VCaP (cell line): ENCODE measurements around the gene CTNND2.

Source experiments
- H3K27ac ChIP-seq: fragments of 450-650 bp; 2 replicates; pipeline ENCODE4 v1.5.1; 2017
- TF ChIP-seq, protein P1 (sequence below): fragments of 450-650 bp; conservative IDR thresholded peaks from 2 replicates; pipeline ENCODE4 v1.5.1; 2017; ENCODE audit warnings: mild to moderate bottlenecking, moderate library complexity

CTNND2 gene

DNA sequence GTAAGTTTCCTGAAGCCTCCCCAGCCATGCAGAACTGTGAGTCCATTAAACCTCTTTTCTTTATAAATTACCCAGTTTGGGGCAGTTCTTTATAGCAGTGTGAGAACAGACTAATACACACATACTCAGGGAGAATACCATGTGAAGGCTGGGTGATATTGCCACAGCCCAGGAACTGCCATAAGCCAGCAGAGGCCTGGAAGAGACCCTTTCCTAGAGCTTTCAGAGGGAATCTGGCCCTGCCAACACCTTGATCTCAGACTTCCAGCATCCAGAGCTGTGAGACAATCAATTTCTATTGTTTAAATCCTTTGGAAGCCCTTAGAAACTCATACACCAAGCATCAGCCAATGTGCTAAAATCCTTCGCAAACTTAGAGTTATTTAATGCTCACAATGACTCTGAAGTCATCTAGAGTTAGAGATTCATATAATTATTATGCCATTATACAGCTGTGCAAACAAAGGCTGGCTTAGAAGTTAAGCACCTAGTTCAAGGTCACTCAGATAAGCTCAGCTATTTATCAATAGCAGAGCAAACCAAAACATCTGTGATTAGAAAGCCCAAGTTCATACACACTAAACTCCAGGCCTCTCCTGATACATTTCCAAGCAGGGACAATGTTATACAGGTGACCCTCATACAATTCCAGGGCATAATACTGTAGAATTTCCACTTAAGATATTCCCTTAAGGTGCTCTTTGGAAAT is 611.4 kb downstream of the CTNND2 start:
- H3K27ac ChIP-seq: peak overlapping the region; percentile 90
- TF ChIP-seq, protein P1, sequence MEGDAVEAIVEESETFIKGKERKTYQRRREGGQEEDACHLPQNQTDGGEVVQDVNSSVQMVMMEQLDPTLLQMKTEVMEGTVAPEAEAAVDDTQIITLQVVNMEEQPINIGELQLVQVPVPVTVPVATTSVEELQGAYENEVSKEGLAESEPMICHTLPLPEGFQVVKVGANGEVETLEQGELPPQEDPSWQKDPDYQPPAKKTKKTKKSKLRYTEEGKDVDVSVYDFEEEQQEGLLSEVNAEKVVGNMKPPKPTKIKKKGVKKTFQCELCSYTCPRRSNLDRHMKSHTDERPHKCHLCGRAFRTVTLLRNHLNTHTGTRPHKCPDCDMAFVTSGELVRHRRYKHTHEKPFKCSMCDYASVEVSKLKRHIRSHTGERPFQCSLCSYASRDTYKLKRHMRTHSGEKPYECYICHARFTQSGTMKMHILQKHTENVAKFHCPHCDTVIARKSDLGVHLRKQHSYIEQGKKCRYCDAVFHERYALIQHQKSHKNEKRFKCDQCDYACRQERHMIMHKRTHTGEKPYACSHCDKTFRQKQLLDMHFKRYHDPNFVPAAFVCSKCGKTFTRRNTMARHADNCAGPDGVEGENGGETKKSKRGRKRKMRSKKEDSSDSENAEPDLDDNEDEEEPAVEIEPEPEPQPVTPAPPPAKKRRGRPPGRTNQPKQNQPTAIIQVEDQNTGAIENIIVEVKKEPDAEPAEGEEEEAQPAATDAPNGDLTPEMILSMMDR: no peak

DNA sequence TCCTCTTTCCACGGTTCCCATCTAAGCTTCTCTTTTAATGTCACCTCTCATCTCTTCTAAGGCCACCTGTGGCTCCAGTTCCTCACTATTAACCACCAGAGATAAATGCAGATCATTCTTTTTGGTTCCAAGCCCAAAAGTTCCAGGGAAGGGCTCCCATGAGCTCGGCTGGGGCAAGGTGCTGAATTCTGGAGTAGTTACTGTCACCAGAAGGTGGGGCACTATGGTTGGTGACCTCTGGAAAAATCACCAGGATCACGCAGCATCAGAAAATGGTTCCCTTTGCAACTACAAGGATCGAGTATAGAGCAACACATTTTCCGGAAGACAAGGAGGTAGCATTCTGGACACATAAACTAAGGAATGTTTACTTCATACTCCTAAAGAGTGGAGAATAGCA is 614.5 kb downstream of the CTNND2 start:
- TF ChIP-seq, protein P1: no peak
- no peak overlapping the region for H3K27ac ChIP-seq

DNA sequence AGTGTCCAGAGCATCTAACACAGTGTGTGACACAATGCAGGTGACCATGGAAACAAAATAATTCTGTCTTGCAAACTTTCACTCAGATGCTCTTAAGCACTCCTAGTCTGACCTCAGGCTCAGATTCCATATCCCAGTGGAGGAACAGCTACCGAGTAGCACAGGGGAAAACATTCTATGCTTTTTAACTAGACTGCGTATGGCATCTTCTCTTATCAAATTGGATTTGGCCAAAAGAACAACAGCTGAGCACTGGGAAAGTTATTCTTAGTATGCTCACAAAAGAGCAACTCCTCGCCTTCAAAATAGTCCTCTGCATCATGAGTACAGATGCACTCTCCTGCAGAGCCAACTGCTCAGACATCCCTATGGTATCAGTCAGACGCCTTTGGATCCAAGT is 615.0 kb downstream of the CTNND2 start:
- no peak overlapping the region for H3K27ac ChIP-seq
- TF ChIP-seq, protein P1: no peak

DNA sequence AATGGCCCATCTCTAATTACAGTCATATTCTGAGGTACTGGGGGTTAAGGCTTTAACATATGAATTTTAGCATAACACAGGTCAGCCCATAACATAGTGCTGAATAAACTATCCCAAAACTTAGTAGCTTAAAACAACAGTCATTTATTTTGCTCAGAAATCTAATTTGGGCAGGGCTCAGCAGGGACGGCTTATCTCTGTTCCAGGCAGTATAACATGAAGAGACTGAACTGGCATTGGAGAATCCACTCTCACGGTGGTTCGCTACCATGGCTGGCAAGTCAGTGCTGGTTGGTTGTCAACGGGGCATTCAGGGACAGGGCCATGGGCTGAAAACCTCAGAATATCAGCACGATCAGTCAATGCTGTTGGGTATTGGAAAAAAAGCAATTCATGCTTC is 622.4 kb downstream of the CTNND2 start:
- TF ChIP-seq, protein P1: no peak
- no peak overlapping the region for H3K27ac ChIP-seq

DNA sequence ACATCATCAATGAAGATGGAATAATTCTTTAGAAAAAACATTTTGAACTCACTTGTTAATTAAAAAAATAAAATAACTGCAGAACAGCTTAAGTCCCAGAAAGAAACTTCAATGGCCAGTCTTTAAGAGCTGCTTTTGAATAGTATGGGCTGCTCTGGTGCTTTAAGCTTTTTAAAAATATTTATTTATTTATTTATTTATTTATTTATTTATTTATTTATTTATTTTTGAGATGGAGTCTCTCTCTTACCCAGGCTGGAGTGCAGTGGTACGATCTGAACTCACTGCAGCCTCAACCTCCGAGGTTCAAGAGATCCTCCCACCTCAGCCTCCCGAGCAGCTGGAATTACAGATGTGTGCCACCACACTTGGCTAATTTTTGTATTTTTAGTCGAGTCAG is 626.9 kb downstream of the CTNND2 start:
- no peak overlapping the region for H3K27ac ChIP-seq
- TF ChIP-seq, protein P1: no peak

DNA sequence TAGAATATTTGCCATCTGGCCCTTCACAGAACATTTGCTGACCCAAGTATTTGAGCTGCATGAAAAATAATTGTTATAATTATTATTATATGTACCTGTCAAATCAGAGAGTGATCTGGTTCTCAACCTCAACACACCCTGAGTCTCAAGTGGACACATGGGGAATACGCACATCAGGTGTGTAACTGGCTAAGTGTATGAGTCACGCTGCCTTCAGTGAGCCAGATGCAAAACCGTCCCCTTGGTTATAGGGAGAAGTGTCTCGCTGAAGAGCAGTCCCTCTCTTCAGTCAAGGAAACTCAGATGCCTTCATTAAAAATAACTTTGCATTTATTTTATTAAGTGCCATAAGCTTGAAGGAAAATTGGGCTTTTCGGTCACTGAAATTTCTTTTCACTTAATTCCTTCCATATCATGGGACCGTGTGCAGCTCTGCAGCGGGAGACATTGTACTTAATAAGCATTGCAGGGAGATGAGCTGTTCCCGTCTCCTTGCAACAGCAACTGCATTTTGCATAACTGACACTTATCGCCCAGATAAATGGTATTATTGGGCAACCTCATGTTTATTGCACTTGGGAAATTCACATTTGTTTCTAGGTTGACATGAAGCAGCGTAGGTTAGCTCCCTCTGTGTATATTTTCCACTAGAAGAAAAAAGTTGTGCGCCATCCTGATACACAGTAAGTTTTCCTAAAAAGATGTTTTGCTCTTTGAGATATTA is 630.9 kb downstream of the CTNND2 start:
- TF ChIP-seq, protein P1: no peak
- H3K27ac ChIP-seq: no peak overlapping the region

DNA sequence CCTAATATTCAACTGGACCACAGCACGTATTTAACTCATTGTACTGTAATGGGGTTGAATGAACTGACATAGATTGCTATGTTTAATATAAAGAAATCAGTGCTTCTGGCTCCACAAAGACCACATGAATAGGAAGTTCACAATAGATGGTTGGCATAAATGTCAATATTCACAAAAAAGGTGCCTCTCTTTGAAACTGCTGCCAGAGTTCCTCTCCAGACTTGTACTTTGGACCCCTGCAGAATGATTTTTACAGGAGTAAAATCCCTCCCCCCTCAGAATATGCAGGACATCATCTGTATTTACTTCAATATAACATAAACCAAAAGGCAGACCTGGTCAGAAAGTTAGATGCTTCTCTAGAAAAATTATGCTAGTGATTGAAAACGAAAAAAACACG is 634.7 kb downstream of the CTNND2 start:
- TF ChIP-seq, protein P1: no peak
- H3K27ac ChIP-seq: peak overlapping the region; percentile 21; the same call in 1 of the 2 replicates
